K562 (cell line): ENCODE measurements around the gene ZFPM1. TPM values are rescaled to one million over a fixed set of nuclear protein-coding genes. Genes with fewer than 3 reads are reported as not detected.

Experiments
- ARID1B ChIP-seq: fragments of 450-650 bp; IDR thresholded peaks from 2 replicates; pipeline ENCODE4 v1.6.1; 2016; ENCODE audit warnings: antibody characterized with exemption, mild to moderate bottlenecking, inconsistent platforms
- ESRRB ChIP-seq: fragments of 250-450 bp; sonication (Bioruptor Pico); IDR thresholded peaks from 2 replicates; pipeline ENCODE4 v1.5.0; 2020; ENCODE audit warnings: mild to moderate bottlenecking, moderate library complexity, borderline replicate concordance
- HNRNPLL ChIP-seq: fragments of 200-400 bp; formaldehyde crosslinking; IDR thresholded peaks from 2 replicates; pipeline ENCODE4 v1.6.1; 2017; ENCODE audit warnings: low read length, low read depth, mild to moderate bottlenecking; ENCODE audit not compliant: poor library complexity, severe bottlenecking
- JUND ChIP-seq, 2 experiments: IDR thresholded peaks; 2 replicates in 1 of 2; 3 replicates in 1 of 2; pipeline ENCODE4 v1.6.1; 2011; ENCODE audit warnings: borderline replicate concordance in 2 of 2, low read depth in 2 of 2, low read length in 2 of 2, improper control_type of control experiment in 1 of 2, missing biosample characterization in 1 of 2, missing genetic modification characterization in 1 of 2, missing genetic modification reagents in 1 of 2
- PHF20 ChIP-seq: fragments of 450-650 bp; IDR thresholded peaks from 2 replicates; pipeline ENCODE4 v1.6.1; 2018; ENCODE audit not compliant: partially characterized antibody
- RHOXF2B ChIP-seq: fragments of 250-450 bp; sonication (Bioruptor Pico); conservative IDR thresholded peaks from 2 replicates; pipeline ENCODE4 v1.5.1; 2021
- TOE1 ChIP-seq, 2 experiments: fragments of 450-650 bp in 1 of 2; sonication (generic) in 1 of 2; formaldehyde crosslinking in 1 of 2; IDR thresholded peaks; 2 replicates each; pipeline versions ENCODE4 v1.7.1 to v1.8.0; 2016 to 2022; ENCODE audit warnings: borderline replicate concordance in 2 of 2, mild to moderate bottlenecking in 2 of 2, antibody characterized with exemption in 1 of 2, inconsistent platforms in 1 of 2, low read depth in 1 of 2, missing genetic modification reagents in 1 of 2, moderate library complexity in 1 of 2
- ZNF778 ChIP-seq: fragments of 450-650 bp; formaldehyde crosslinking; IDR thresholded peaks from 2 replicates; pipeline ENCODE4 v1.4.0; 2020; ENCODE audit warnings: mild to moderate bottlenecking, moderate library complexity
- polyA plus RNA-seq, 8 experiments: library from polyadenylated mRNA; depleted of rRNA in 4 of 8; stranded (reverse) in 5 of 8; unstranded in 3 of 8; fragments of >200 nt; fragmentation: Nextera tagmentation in 2 of 8; fragmentation: Illumina TruSeq in 1 of 8; extraction: Ambion mirVana in 2 of 8; extraction: Trizol in 1 of 8; gene quantifications; 2 replicates each; pipeline versions ENCODE4 v1.2.1 to v1.2.3, GENCODE V29; 2011 to 2014; ENCODE audit warnings: inconsistent platforms in 1 of 8, missing spikeins in 1 of 8
- total RNA-seq, 7 experiments: library from RNA; depleted of rRNA in 6 of 7; stranded (reverse); fragments of >200 nt in 6 of 7; fragmentation: Illumina TruSeq in 2 of 7; extraction: Trizol in 2 of 7; gene quantifications; 2 replicates each; pipeline versions ENCODE4 v1.2.1 to v1.2.3, GENCODE V29; 2011 to 2021; ENCODE audit warnings: low replicate concordance in 1 of 7
- TF ChIP-seq, protein P1 (sequence below), 2 experiments: IDR thresholded peaks; 2 replicates each; pipeline ENCODE4 v1.6.1; 2012; ENCODE audit warnings: improper control_type of control experiment in 2 of 2, low read depth in 2 of 2, low read length in 2 of 2, borderline replicate concordance in 1 of 2
- TF ChIP-seq, protein P2 (sequence below): fragments of 450-650 bp; IDR thresholded peaks from 2 replicates; pipeline ENCODE4 v1.6.1; 2016; ENCODE audit warnings: antibody characterized with exemption
- TF ChIP-seq, protein P3 (sequence below): sonication (generic); formaldehyde crosslinking; IDR thresholded peaks from 2 replicates; pipeline ENCODE4 v1.4.0; 2020; ENCODE audit warnings: mild to moderate bottlenecking, missing genetic modification reagents
- TF ChIP-seq, protein P4 (sequence below): fragments of 250-450 bp; sonication (Bioruptor Pico); IDR thresholded peaks from 2 replicates; pipeline ENCODE4 v1.8.0; 2021; ENCODE audit warnings: mild to moderate bottlenecking, moderate library complexity
- TF ChIP-seq, protein P5 (sequence below): fragments of 450-650 bp; IDR thresholded peaks from 2 replicates; pipeline ENCODE4 v1.6.1; 2017; ENCODE audit warnings: antibody characterized with exemption

The ZFPM1 gene
- total and polyA plus RNA-seq, 9 of the 15 experiments (the other 6 are each of a cell fraction or from before 2014, with no cell fraction given) = 0.03 to 35.9 (median 1.4) TPM

DNA sequence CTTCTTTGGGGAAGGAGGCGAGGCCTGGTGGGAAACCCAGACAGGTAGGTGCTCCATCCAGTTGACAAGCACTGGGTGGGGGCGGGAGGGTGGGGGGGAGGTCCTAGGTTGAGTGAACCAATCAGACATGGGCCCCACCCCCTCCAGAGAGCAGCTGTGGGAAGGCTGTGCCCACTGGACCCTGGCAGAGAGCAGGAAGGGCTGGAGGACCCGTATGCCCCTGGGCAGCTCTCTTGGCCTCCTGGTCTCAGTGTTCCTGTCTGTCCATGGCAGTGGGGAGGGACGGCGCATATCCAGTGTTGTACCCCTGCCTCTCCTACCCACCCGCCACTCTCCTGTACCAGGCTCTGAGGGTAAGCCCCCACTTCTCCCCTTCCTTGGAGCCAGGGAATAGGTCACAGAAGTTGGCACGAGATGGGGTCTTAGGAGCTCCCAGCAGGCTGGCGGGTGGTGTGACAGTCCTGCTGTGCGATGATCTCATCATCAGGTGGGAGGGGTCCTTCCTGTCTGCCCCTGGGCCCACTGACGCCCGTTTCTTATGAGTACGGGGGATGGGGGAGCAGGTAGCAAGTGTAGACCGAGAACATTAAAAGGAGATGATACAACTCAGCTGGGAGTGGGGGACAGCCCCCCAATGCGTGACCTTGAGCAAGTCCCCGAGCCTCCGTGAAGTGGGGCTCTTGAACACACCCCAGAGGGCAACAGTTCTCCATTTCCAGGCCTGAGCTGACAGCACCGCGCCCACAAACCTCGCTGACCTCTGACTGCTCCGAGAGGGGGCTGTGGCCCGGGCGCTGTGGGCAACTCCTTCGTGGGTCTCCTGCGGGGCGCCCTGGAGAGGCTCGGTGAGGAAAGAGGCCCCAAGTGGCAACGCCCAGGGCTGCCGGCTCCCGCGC is 1.2 kb upstream of the ZFPM1 start (continued):
- TF ChIP-seq, protein P1, sequence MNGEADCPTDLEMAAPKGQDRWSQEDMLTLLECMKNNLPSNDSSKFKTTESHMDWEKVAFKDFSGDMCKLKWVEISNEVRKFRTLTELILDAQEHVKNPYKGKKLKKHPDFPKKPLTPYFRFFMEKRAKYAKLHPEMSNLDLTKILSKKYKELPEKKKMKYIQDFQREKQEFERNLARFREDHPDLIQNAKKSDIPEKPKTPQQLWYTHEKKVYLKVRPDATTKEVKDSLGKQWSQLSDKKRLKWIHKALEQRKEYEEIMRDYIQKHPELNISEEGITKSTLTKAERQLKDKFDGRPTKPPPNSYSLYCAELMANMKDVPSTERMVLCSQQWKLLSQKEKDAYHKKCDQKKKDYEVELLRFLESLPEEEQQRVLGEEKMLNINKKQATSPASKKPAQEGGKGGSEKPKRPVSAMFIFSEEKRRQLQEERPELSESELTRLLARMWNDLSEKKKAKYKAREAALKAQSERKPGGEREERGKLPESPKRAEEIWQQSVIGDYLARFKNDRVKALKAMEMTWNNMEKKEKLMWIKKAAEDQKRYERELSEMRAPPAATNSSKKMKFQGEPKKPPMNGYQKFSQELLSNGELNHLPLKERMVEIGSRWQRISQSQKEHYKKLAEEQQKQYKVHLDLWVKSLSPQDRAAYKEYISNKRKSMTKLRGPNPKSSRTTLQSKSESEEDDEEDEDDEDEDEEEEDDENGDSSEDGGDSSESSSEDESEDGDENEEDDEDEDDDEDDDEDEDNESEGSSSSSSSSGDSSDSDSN (IDR thresholded peaks at IDR 0.05; ENCODE audit: borderline replicate concordance in 1 of 2, low read depth in 2 of 2, low read length in 2 of 2) = no peak
- peak; percentile 19; the same call in 1 of the 2 replicates for TF ChIP-seq ARID1B
- TF ChIP-seq, protein P2, sequence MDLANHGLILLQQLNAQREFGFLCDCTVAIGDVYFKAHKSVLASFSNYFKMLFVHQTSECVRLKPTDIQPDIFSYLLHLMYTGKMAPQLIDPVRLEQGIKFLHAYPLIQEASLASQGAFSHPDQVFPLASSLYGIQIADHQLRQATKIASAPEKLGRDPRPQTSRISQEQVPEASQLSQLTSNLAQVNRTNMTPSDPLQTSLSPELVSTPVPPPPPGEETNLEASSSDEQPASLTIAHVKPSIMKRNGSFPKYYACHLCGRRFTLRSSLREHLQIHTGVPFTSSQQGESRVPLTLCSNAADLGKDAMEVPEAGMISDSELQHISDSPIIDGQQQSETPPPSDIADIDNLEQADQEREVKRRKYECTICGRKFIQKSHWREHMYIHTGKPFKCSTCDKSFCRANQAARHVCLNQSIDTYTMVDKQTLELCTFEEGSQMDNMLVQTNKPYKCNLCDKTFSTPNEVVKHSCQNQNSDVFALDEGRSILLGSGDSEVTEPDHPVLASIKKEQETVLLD = peak; percentile 14; the same call in 1 of the 2 replicates
- TF ChIP-seq, protein P3, sequence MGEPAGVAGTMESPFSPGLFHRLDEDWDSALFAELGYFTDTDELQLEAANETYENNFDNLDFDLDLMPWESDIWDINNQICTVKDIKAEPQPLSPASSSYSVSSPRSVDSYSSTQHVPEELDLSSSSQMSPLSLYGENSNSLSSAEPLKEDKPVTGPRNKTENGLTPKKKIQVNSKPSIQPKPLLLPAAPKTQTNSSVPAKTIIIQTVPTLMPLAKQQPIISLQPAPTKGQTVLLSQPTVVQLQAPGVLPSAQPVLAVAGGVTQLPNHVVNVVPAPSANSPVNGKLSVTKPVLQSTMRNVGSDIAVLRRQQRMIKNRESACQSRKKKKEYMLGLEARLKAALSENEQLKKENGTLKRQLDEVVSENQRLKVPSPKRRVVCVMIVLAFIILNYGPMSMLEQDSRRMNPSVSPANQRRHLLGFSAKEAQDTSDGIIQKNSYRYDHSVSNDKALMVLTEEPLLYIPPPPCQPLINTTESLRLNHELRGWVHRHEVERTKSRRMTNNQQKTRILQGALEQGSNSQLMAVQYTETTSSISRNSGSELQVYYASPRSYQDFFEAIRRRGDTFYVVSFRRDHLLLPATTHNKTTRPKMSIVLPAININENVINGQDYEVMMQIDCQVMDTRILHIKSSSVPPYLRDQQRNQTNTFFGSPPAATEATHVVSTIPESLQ = no peak
- TF ChIP-seq, protein P4, sequence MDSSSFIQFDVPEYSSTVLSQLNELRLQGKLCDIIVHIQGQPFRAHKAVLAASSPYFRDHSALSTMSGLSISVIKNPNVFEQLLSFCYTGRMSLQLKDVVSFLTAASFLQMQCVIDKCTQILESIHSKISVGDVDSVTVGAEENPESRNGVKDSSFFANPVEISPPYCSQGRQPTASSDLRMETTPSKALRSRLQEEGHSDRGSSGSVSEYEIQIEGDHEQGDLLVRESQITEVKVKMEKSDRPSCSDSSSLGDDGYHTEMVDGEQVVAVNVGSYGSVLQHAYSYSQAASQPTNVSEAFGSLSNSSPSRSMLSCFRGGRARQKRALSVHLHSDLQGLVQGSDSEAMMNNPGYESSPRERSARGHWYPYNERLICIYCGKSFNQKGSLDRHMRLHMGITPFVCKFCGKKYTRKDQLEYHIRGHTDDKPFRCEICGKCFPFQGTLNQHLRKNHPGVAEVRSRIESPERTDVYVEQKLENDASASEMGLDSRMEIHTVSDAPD (CRISPR knock-in tag) = no peak
- TF ChIP-seq HNRNPLL = no peak
- TF ChIP-seq RHOXF2B (CRISPR knock-in tag) = no peak
- TF ChIP-seq ESRRB = no peak
- TF ChIP-seq, protein P5, sequence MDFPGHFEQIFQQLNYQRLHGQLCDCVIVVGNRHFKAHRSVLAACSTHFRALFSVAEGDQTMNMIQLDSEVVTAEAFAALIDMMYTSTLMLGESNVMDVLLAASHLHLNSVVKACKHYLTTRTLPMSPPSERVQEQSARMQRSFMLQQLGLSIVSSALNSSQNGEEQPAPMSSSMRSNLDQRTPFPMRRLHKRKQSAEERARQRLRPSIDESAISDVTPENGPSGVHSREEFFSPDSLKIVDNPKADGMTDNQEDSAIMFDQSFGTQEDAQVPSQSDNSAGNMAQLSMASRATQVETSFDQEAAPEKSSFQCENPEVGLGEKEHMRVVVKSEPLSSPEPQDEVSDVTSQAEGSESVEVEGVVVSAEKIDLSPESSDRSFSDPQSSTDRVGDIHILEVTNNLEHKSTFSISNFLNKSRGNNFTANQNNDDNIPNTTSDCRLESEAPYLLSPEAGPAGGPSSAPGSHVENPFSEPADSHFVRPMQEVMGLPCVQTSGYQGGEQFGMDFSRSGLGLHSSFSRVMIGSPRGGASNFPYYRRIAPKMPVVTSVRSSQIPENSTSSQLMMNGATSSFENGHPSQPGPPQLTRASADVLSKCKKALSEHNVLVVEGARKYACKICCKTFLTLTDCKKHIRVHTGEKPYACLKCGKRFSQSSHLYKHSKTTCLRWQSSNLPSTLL = no peak
- TF ChIP-seq JUND (IDR thresholded peaks at IDR 0.05; ENCODE audit: borderline replicate concordance, low read depth, low read length) = peak; percentile 84
- TF ChIP-seq JUND (tag; IDR thresholded peaks at IDR 0.05; ENCODE audit: borderline replicate concordance, low read depth, low read length) = peak; percentile 60; the same call in 2 of the 3 replicates
- TF ChIP-seq PHF20 = no peak
- TF ChIP-seq ZNF778 (CRISPR knock-in tag) = no peak
- no peak for TF ChIP-seq TOE1 (IDR thresholded peaks at IDR 0.05; ENCODE audit: borderline replicate concordance)
- TF ChIP-seq TOE1 (CRISPR knock-in tag; IDR thresholded peaks at IDR 0.05; ENCODE audit: borderline replicate concordance, low read depth) = 0 out of 2 replicates have a peak, but pooled peaks have one; percentile 52
